ENCODE measurements around the gene TCF7L2.

Gene TCF7L2

DNA sequence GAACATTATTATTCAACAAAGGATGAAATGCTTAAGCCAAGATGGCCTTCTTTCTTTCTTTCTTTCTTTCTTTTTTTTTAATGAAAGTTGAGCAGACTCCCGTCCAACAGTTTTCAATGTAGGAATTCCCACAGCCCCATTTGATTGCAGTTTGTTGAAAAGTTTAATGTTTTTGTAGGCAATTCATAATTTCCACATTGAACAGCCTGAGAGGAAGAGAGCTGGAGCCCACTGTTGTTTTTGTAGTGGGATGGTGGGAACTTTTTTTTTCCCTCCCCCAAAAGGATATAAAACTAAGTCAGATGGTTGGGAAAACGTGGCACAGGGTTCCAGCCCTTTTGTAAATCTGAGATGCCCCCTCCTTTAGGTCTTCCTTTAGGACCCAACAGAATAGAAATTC, 86.6 kb downstream of the TCF7L2 start:
- DNase-seq (ENCODE audit: insufficient read length, low spot score) (no peak), FAIRE-seq (no peak)
- TF ChIP-seq, protein P1, sequence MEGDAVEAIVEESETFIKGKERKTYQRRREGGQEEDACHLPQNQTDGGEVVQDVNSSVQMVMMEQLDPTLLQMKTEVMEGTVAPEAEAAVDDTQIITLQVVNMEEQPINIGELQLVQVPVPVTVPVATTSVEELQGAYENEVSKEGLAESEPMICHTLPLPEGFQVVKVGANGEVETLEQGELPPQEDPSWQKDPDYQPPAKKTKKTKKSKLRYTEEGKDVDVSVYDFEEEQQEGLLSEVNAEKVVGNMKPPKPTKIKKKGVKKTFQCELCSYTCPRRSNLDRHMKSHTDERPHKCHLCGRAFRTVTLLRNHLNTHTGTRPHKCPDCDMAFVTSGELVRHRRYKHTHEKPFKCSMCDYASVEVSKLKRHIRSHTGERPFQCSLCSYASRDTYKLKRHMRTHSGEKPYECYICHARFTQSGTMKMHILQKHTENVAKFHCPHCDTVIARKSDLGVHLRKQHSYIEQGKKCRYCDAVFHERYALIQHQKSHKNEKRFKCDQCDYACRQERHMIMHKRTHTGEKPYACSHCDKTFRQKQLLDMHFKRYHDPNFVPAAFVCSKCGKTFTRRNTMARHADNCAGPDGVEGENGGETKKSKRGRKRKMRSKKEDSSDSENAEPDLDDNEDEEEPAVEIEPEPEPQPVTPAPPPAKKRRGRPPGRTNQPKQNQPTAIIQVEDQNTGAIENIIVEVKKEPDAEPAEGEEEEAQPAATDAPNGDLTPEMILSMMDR (IDR thresholded peaks at IDR 0.05; ENCODE audit: insufficient read depth, missing control alignments) = no peak

- TF ChIP-seq, protein P1 (IDR thresholded peaks at IDR 0.05; ENCODE audit: insufficient read depth, missing control alignments) = no peak
- FAIRE-seq (no peak), DNase-seq (ENCODE audit: insufficient read length, low spot score) (no peak)
Observed at GRCh38 chr10:113037218-113037617, 87.2 kb downstream of the TCF7L2 start.

- FAIRE-seq (no peak), DNase-seq (ENCODE audit: insufficient read length, low spot score) (no peak)
- TF ChIP-seq, protein P1 (IDR thresholded peaks at IDR 0.05; ENCODE audit: insufficient read depth, missing control alignments) = no peak
Observed at GRCh38 chr10:113038183-113038582, 88.1 kb downstream of the TCF7L2 start.

- DNase-seq (ENCODE audit: insufficient read length, low spot score) = no peak
- TF ChIP-seq, protein P1 (IDR thresholded peaks at IDR 0.05; ENCODE audit: insufficient read depth, missing control alignments) = no peak
- no peak for FAIRE-seq
Observed at GRCh38 chr10:113038985-113039384, 88.9 kb downstream of the TCF7L2 start.

- TF ChIP-seq, protein P1 (IDR thresholded peaks at IDR 0.05; ENCODE audit: insufficient read depth, missing control alignments) = no peak
- DNase-seq (ENCODE audit: insufficient read length, low spot score) (no peak), FAIRE-seq (no peak)
Observed at GRCh38 chr10:113041324-113041723, 91.3 kb downstream of the TCF7L2 start.

- FAIRE-seq (no peak), DNase-seq (ENCODE audit: insufficient read length, low spot score) (no peak)
- TF ChIP-seq, protein P1 (IDR thresholded peaks at IDR 0.05; ENCODE audit: insufficient read depth, missing control alignments) = no peak
Observed at GRCh38 chr10:113041841-113042750, 92.0 kb downstream of the TCF7L2 start.

- DNase-seq (ENCODE audit: insufficient read length, low spot score) (no peak), FAIRE-seq (no peak)
- TF ChIP-seq, protein P1 (IDR thresholded peaks at IDR 0.05; ENCODE audit: insufficient read depth, missing control alignments) = no peak
Observed at GRCh38 chr10:113042868-113043267, 92.8 kb downstream of the TCF7L2 start.
